ENCODE data around the gene SPTB. TPM values are rescaled to one million over a fixed set of nuclear protein-coding genes. Genes with fewer than 3 reads are reported as not detected.

The SPTB gene
- total RNA-seq, 2 experiments from 2014 or later = 0.03 to 0.08 TPM

GRCh38 chr14:64704743-64705380 lies 174.8 kb downstream of the SPTB start:
- H3K36me3 ChIP-seq (ENCODE audit: insufficient read depth, low read length) = no peaks in the 10 kb centered on the region
- intact Hi-C loops (cut with DNase I, micrococcal nuclease) = loop anchor here (2.0 to 5.0 kb wide), 2 partner anchors 18 to 52 kb away; no protein-coding TSS in a partner anchor
- DNase-seq (peak in 3 of 14 experiments; percentile 13 to 39 (median 34)), ATAC-seq (ENCODE audit: poor library complexity) (no peak)
- CTCF ChIA-PET = interaction anchor here (2.1 kb wide), 1 partner anchor 187 kb away, joined by 4 read pairs; no protein-coding TSS in a partner anchor
- Mint-ChIP-seq H3K4me1 (ENCODE audit: low read depth) (peaks cover 55% of the 10 kb centered on the region), H3K9me3 (no peaks in the 10 kb centered on the region), H3K27ac (peak overlapping the region; percentile 72), H3K4me3 (peak overlapping the region; percentile 87), H3K27me3 (peaks cover 48% of the 10 kb centered on the region), H3K36me3 (ENCODE audit: low read depth) (no peaks in the 10 kb centered on the region)
- peaks cover 5 to 35% of the 10 kb centered on the region in 2 experiments for H3K27me3 ChIP-seq (ENCODE audit: control insufficient read depth in 1 of 2, insufficient read depth in 2 of 2, low read length in 2 of 2)
- peaks cover 70% of the 10 kb centered on the region for H3K4me1 ChIP-seq (ENCODE audit: insufficient read depth, low read length)
- TF ChIP-seq, protein P1, sequence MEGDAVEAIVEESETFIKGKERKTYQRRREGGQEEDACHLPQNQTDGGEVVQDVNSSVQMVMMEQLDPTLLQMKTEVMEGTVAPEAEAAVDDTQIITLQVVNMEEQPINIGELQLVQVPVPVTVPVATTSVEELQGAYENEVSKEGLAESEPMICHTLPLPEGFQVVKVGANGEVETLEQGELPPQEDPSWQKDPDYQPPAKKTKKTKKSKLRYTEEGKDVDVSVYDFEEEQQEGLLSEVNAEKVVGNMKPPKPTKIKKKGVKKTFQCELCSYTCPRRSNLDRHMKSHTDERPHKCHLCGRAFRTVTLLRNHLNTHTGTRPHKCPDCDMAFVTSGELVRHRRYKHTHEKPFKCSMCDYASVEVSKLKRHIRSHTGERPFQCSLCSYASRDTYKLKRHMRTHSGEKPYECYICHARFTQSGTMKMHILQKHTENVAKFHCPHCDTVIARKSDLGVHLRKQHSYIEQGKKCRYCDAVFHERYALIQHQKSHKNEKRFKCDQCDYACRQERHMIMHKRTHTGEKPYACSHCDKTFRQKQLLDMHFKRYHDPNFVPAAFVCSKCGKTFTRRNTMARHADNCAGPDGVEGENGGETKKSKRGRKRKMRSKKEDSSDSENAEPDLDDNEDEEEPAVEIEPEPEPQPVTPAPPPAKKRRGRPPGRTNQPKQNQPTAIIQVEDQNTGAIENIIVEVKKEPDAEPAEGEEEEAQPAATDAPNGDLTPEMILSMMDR (IDR thresholded peaks at IDR 0.05) = no peak
- peak overlapping the region; percentile 66 for H3K4me3 ChIP-seq (ENCODE audit: low read length)
- POLR2A ChIA-PET = interaction anchor here (2.0 kb wide), 1 partner anchor 23 kb away, joined by 6 read pairs; no protein-coding TSS in a partner anchor
- H3K9me3 ChIP-seq (ENCODE audit: control insufficient read depth in 1 of 2, insufficient read depth in 1 of 2, low read length in 2 of 2) = peaks cover 0 to 3% of the 10 kb centered on the region in 2 experiments
- peak overlapping the region; percentile 48 to 63 for H3K27ac ChIP-seq (ENCODE audit: low read depth in 1 of 2, low read length in 2 of 2)

- ATAC-seq (ENCODE audit: poor library complexity) (peak; percentile 42), DNase-seq (peak in 5 of 14 experiments; percentile 32 to 66 (median 46))
- Histone ChIP-seq H3K27ac (ENCODE audit: low read depth in 1 of 2, low read length in 2 of 2) (peak within 1 kb of the TSS; percentile 53 to 63), H3K9me3 (ENCODE audit: control insufficient read depth in 1 of 2, insufficient read depth in 1 of 2, low read length in 2 of 2) (peaks cover 0 to 3% of the 10 kb centered on the region in 2 experiments), H3K4me1 (ENCODE audit: insufficient read depth, low read length) (peaks cover 69% of the 10 kb centered on the region), H3K36me3 (ENCODE audit: insufficient read depth, low read length) (no peaks in the 10 kb centered on the region), H3K4me3 (ENCODE audit: low read length) (peak within 1 kb of the TSS; percentile 66), H3K27me3 (ENCODE audit: control insufficient read depth in 1 of 2, insufficient read depth in 2 of 2, low read length in 2 of 2) (peaks cover 5 to 35% of the 10 kb centered on the region in 2 experiments)
- Mint-ChIP-seq H3K4me3 (peak within 1 kb of the TSS; percentile 87), H3K27ac (peak within 1 kb of the TSS; percentile 72), H3K4me1 (ENCODE audit: low read depth) (peaks cover 50% of the 10 kb centered on the region), H3K27me3 (peaks cover 51% of the 10 kb centered on the region), H3K36me3 (ENCODE audit: low read depth) (no peaks in the 10 kb centered on the region), H3K9me3 (no peaks in the 10 kb centered on the region)
- ChIA-PET POLR2A (interaction anchor here (1.3 to 2.0 kb wide), 2 partner anchors 24 to 52 kb away, joined by 3 to 6 read pairs; no protein-coding TSS in a partner anchor), CTCF (interaction anchor here (2.1 kb wide), 1 partner anchor 188 kb away, joined by 4 read pairs; no protein-coding TSS in a partner anchor)
- TF ChIP-seq, protein P1 (IDR thresholded peaks at IDR 0.05) = no peak
- intact Hi-C loops (cut with DNase I, micrococcal nuclease) = loop anchor here in 1 of 2 experiments (2.0 kb wide), 1 partner anchor 19 kb away; no protein-coding TSS in a partner anchor
These were observed 175.5 kb downstream of the SPTB start, which contains the start of gene PLEKHG3 for GRCh38 chr14:64704143-64704742. TSS of gene PLEKHG3 (plus strand) at chr14:64704424. CDS start at chr14:64727632, 23,208 bp downstream.

DNA sequence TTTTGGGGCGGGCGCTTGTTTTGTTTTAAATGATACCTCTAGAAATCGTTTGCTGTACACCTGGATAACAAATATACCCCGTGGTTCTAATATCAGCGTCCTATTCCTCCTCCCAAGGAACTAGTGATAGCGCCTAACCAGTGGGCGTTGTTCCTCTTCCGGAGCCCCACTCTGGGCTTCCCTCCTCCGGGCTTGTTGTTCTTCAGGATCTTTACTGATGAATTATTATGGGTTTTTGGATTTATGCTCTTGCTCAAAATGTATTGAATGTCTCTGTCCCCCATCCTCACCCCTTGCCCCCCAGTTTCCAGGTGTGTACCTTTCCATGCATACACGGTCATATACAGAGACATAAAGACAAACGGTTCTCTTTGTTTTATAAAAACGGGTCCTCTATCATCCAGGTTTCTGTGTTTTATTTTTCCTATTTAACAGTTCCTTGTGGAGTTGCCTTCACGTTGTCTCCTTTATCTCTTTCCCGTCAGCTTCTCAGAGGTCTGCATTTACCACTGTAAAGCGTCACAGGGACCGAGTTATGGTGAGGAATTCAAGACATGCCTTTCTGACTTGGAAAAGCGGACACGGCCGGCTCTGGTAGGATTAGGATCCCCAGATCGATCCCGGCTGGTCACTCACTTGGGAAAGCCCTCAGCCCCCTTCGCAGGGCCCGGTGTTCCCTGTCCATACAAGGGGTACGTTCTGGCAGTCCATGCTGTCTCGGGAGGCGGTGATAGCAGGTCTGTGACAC lies 176.1 kb downstream of the SPTB start:
- Mint-ChIP-seq H3K4me1 (ENCODE audit: low read depth) (peaks cover 50% of the 10 kb centered on the region), H3K27ac (peak overlapping the region; percentile 71), H3K36me3 (ENCODE audit: low read depth) (no peaks in the 10 kb centered on the region), H3K9me3 (no peaks in the 10 kb centered on the region), H3K4me3 (peak overlapping the region; percentile 76), H3K27me3 (peaks cover 57% of the 10 kb centered on the region)
- Histone ChIP-seq H3K36me3 (ENCODE audit: insufficient read depth, low read length) (no peaks in the 10 kb centered on the region), H3K9me3 (ENCODE audit: control insufficient read depth in 1 of 2, insufficient read depth in 1 of 2, low read length in 2 of 2) (peaks cover 0 to 3% of the 10 kb centered on the region in 2 experiments), H3K27ac (ENCODE audit: low read depth in 1 of 2, low read length in 2 of 2) (peak overlapping the region in 1 of 2 donors; percentile 53), H3K27me3 (ENCODE audit: control insufficient read depth in 1 of 2, insufficient read depth in 2 of 2, low read length in 2 of 2) (peaks cover 5 to 35% of the 10 kb centered on the region in 2 experiments), H3K4me3 (ENCODE audit: low read length) (peak overlapping the region; percentile 66), H3K4me1 (ENCODE audit: insufficient read depth, low read length) (peaks cover 69% of the 10 kb centered on the region)
- POLR2A ChIA-PET = interaction anchor here (1.3 kb wide), 1 partner anchor 52 kb away, joined by 3 read pairs; no protein-coding TSS in a partner anchor
- TF ChIP-seq, protein P1 (IDR thresholded peaks at IDR 0.05) = no peak
- no peak for ATAC-seq (ENCODE audit: poor library complexity)
- CTCF ChIA-PET = interaction anchor here (2.1 kb wide), 1 partner anchor 188 kb away, joined by 4 read pairs; no protein-coding TSS in a partner anchor
- DNase-seq = no peak
- intact Hi-C loops (cut with DNase I, micrococcal nuclease) = loop anchor here in 1 of 2 experiments (2.0 kb wide), 1 partner anchor 19 kb away; no protein-coding TSS in a partner anchor

Measured in CD4-positive, alpha-beta T cell (primary cell).